Small intestine (tissue), 7 donors: ENCODE measurements around the gene SOX15. TPM values are rescaled to one million over a fixed set of nuclear protein-coding genes. Genes with fewer than 3 reads are reported as not detected.

Experiments used
- DNase-seq, 2 donors: peaks; one replicate each; pipeline versions ENCODE4 v3.0.0 to v3.0.0-alpha.2; 2013
- FAIRE-seq: peaks from 2 replicates; lab custom pipeline; 2012; peaks lifted over from hg19 to GRCh38; lab: Jason Lieb, UNC
- H3K27ac ChIP-seq, 3 donors: one replicate each; pipeline ENCODE4 v1.5.1; 2013; ENCODE audit warnings: low read length in 2 of 3, mild to moderate bottlenecking in 2 of 3, control low read depth in 1 of 3, inconsistent platforms in 1 of 3, low read depth in 1 of 3, moderate library complexity in 1 of 3
- H3K27me3 ChIP-seq, 3 donors: one replicate each; pipeline ENCODE4 v1.6.1; 2013; ENCODE audit warnings: low read length in 3 of 3, inconsistent platforms in 1 of 3; ENCODE audit not compliant: control insufficient read depth in 3 of 3, insufficient read depth in 3 of 3
- H3K36me3 ChIP-seq, 3 donors: one replicate each; pipeline ENCODE4 v1.6.1; 2013; ENCODE audit warnings: low read length in 3 of 3, inconsistent platforms in 1 of 3, low read depth in 1 of 3, mild to moderate bottlenecking in 1 of 3, moderate library complexity in 1 of 3; ENCODE audit not compliant: control insufficient read depth in 3 of 3, insufficient read depth in 2 of 3
- H3K4me1 ChIP-seq, 3 donors: one replicate each; pipeline ENCODE4 v1.6.1; 2013; ENCODE audit warnings: low read length in 2 of 3, inconsistent platforms in 1 of 3, low read depth in 1 of 3, mild to moderate bottlenecking in 1 of 3, moderate library complexity in 1 of 3; ENCODE audit not compliant: control insufficient read depth in 3 of 3, insufficient read depth in 2 of 3
- H3K4me3 ChIP-seq, 3 donors: one replicate each; pipeline ENCODE4 v1.5.1; 2013; ENCODE audit warnings: low read length in 3 of 3, control low read depth in 1 of 3, inconsistent platforms in 1 of 3, low read depth in 1 of 3, mild to moderate bottlenecking in 1 of 3, moderate library complexity in 1 of 3
- H3K9me3 ChIP-seq, 2 donors: one replicate each; pipeline ENCODE4 v1.6.1; 2013; ENCODE audit warnings: low read depth in 1 of 2, low read length in 1 of 2; ENCODE audit not compliant: control insufficient read depth in 2 of 2, insufficient read depth in 1 of 2
- WGBS, 3 donors: extraction: QIAGEN DNeasy Blood & Tissue Kit; methylation state at CpG; one replicate each; pipeline ENCODE4 v1.1.7; 2013; 5-methylcytosine and 5-hydroxymethylcytosine counted together
- polyA plus RNA-seq, 4 donors: library from polyadenylated mRNA; stranded (reverse) in 3 of 4; unstranded in 1 of 4; fragments of 200-250 nt in 3 of 4; fragments of 120-200 nt in 1 of 4; gene quantifications; one replicate each; pipeline versions ENCODE4 v1.2.1 to v1.2.3, GENCODE V29; 2013
- donor health status: healthy with polysubstance abuse.
- donor health status: control.
- donor health status: control.
- donor health status: Bipolar disorder and iron deficiency.
- donor health status: healthy.

SOX15 gene
- polyA plus RNA-seq, 4 donors, result 1.2 to 1.3 TPM; not detected in 2

GRCh38 chr17:7570351-7570750 lies 19.5 kb downstream of the SOX15 start:
- Histone ChIP-seq H3K4me1 (peaks cover 0 to 16% (median 2%) of the 10 kb centered on the region in 3 donors), H3K27me3 (no peaks in the 10 kb centered on the region), H3K27ac (no peak overlapping the region), H3K4me3 (no peak overlapping the region), H3K36me3 (peaks cover 3 to 74% (median 6%) of the 10 kb centered on the region in 3 donors), H3K9me3 (no peaks in the 10 kb centered on the region)
- no peak for FAIRE-seq
- WGBS, 3 donors, result 96 to 97% (median 97%) methylated on average over 10 of the region's 10 CpGs
- DNase-seq, result no peak

DNA sequence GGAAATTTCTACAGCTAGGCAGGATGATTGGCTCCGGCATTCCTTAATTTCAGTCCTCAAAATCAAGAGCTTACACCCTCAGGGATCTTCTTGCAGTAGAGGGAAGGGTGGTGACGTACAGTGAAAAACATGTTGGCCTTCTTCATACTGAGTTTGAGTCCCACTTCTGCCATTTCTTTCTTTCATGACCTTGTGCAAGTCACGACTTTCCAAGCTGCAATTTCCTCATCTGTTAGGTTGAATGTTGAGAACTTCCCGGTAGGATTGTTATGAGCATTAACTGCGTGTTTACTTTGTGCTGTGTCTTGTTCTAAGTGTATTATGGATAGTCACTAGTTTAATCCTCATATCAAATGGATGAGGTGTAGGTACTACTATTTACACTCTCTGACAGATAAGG lies 20.3 kb downstream of the SOX15 start:
- peaks cover 7 to 74% (median 13%) of the 10 kb centered on the region in 3 donors for H3K36me3 ChIP-seq
- DNase-seq, result no peak
- WGBS, 3 donors, result 85 to 86% (median 85%) methylated on average over 5 of the region's 5 CpGs
- H3K27ac ChIP-seq, result no peak overlapping the region
- no peak for FAIRE-seq
- no peaks in the 10 kb centered on the region for H3K27me3 ChIP-seq
- H3K9me3 ChIP-seq, result no peaks in the 10 kb centered on the region
- H3K4me1 ChIP-seq, result peaks cover 0 to 9% (median 0%) of the 10 kb centered on the region in 3 donors
- no peak overlapping the region for H3K4me3 ChIP-seq

- WGBS, 3 donors, result 84 to 89% (median 84%) methylated on average over 19 to 30 of the region's 30 CpGs
- no peak for FAIRE-seq
- Histone ChIP-seq H3K27me3 (no peaks in the 10 kb centered on the region), H3K36me3 (peaks cover 4 to 59% (median 16%) of the 10 kb centered on the region in 3 donors), H3K4me3 (peak overlapping the region in 1 of 3 donors; percentile 85), H3K9me3 (no peaks in the 10 kb centered on the region), H3K4me1 (peaks cover 0 to 44% (median 5%) of the 10 kb centered on the region in 3 donors), H3K27ac (no peak overlapping the region)
- DNase-seq, result no peak
Observed at GRCh38 chr17:7563115-7563869, 26.6 kb downstream of the SOX15 start.

- FAIRE-seq (no peak), DNase-seq (no peak)
- peaks cover 4 to 53% (median 16%) of the 10 kb centered on the region in 3 donors for H3K36me3 ChIP-seq
- H3K4me1 ChIP-seq, result peaks cover 5 to 55% (median 5%) of the 10 kb centered on the region in 3 donors
- 0 to 1% (median 0%) methylated on average over 21 to 28 of the region's 28 CpGs for WGBS, 3 donors
- peak overlapping the region; percentile 74 to 89 (median 85) for H3K4me3 ChIP-seq
- peak overlapping the region; percentile 52 to 95 (median 82) for H3K27ac ChIP-seq
- H3K27me3 ChIP-seq, result no peaks in the 10 kb centered on the region
- no peaks in the 10 kb centered on the region for H3K9me3 ChIP-seq
Observed at GRCh38 chr17:7562208-7562605, 27.7 kb downstream of the SOX15 start.

- Histone ChIP-seq H3K27ac (peak within 1 kb of the TSS; percentile 79 to 97 (median 95)), H3K27me3 (no peaks in the 10 kb centered on the region), H3K4me1 (peaks cover 5 to 55% (median 5%) of the 10 kb centered on the region in 3 donors), H3K36me3 (peaks cover 4 to 55% (median 16%) of the 10 kb centered on the region in 3 donors), H3K9me3 (no peaks in the 10 kb centered on the region), H3K4me3 (peak within 1 kb of the TSS; percentile 74 to 89 (median 85))
- FAIRE-seq (no peak), DNase-seq (peak; percentile 87 to 97)
- 0 to 1% (median 0%) methylated on average over 35 to 82 of the region's 82 CpGs for WGBS, 3 donors
Observed at GRCh38 chr17:7561589-7562207, 28.2 kb downstream of the SOX15 start, which contains the start of gene SENP3. Gene SENP3 (plus strand): TSS chr17:7561919. CDS start chr17:7563077, 1,158 bp downstream.

GRCh38 chr17:7561028-7561575 lies 28.8 kb downstream of the SOX15 start:
- no peak for FAIRE-seq
- Histone ChIP-seq H3K4me1 (peaks cover 5 to 59% (median 5%) of the 10 kb centered on the region in 3 donors), H3K27ac (peak overlapping the region; percentile 79 to 97 (median 95)), H3K36me3 (peaks cover 4 to 50% (median 16%) of the 10 kb centered on the region in 3 donors), H3K27me3 (no peaks in the 10 kb centered on the region), H3K4me3 (peak overlapping the region; percentile 74 to 89 (median 85)), H3K9me3 (no peaks in the 10 kb centered on the region)
- WGBS, 3 donors, result 0% methylated on average over 32 of the region's 32 CpGs
- peak; percentile 93 to 95 for DNase-seq

- H3K27ac ChIP-seq, result peak overlapping the region; percentile 79 to 97 (median 95)
- FAIRE-seq (no peak), DNase-seq (peak; percentile 80 to 87)
- no peaks in the 10 kb centered on the region for H3K9me3 ChIP-seq
- H3K4me1 ChIP-seq, result peaks cover 5 to 62% (median 5%) of the 10 kb centered on the region in 3 donors
- H3K4me3 ChIP-seq, result peak overlapping the region in 1 of 3 donors; percentile 2
- no peaks in the 10 kb centered on the region for H3K27me3 ChIP-seq
- WGBS, 3 donors, result 13 to 27% (median 23%) methylated on average over 22 of the region's 22 CpGs
- peaks cover 4 to 44% (median 14%) of the 10 kb centered on the region in 3 donors for H3K36me3 ChIP-seq
Observed at GRCh38 chr17:7560172-7561027, 29.5 kb downstream of the SOX15 start.
